Measurements from ENCODE around the gene EXD3.

Gene EXD3

GRCh38 chr9:137279741-137280473, 143.1 kb downstream of the EXD3 start:
- peaks cover 20 to 45% of the 10 kb centered on the region in 2 donors for H3K27me3 ChIP-seq (ENCODE audit: control insufficient read depth in 1 of 2, insufficient read depth in 2 of 2, low read length in 2 of 2)
- no peak overlapping the region for H3K27ac ChIP-seq (ENCODE audit: low read length)
- no peak overlapping the region for H3K4me3 ChIP-seq (ENCODE audit: low read length in 2 of 2)
- no peak overlapping the region for H3K9ac ChIP-seq (ENCODE audit: low read length in 2 of 2)
- no peaks in the 10 kb centered on the region for H3K36me3 ChIP-seq (ENCODE audit: control insufficient read depth in 2 of 2, insufficient read depth in 2 of 2, low read length in 2 of 2)
- peaks cover 20% of the 10 kb centered on the region for H3K4me1 ChIP-seq (ENCODE audit: control insufficient read depth, insufficient read depth, low read length)
- no peaks in the 10 kb centered on the region for H3K9me3 ChIP-seq (ENCODE audit: control insufficient read depth in 2 of 2, low read length in 2 of 2)

DNA sequence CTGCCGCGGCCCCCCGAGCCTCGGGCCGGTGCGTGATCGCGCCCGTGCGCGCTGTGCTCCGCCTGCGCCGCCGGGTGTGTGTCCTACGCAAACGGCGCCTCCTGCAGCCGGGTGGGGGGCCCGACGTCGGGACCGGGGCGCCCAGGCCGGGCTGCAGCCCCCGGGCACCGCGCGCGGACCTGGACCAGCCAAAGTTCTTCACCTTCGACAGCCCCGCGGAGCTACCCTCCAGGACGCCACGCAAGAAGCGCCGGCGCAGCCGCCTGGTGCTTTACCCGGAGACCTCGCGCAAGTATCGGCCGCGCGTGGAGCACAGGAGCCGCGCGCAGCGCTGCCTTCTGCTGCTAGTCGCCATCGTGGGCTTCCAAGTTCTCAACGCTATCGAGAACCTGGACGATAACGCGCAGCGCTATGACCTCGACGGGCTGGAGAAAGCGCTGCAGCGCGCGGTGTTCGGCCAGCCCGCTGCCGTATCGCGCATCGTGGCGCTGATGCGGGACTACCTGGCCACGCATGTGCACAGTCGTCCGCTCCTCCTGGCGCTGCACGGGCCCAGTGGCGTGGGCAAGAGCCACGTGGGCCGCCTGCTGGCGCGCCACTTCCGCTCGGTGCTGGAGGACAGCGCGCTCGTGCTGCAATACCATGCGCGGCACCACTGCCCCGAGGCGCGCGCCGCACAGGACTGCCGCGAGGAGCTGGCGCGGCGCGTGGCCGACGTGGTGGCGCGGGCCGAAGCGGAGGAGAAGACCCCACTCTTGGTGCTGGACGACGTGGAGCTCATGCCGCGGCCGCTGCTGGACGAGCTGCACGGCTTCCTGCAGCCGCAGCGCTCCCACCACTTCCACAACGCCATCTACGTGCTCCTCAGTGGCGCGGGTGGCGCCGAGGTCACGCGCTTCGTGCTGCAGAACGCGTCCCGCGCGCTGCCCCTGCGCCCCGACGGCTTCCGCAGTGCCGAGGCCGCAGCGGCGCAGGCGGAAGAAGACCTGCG, 143.9 kb downstream of the EXD3 start:
- no peak overlapping the region for H3K9ac ChIP-seq (ENCODE audit: low read length in 2 of 2)
- no peaks in the 10 kb centered on the region for H3K36me3 ChIP-seq (ENCODE audit: control insufficient read depth in 2 of 2, insufficient read depth in 2 of 2, low read length in 2 of 2)
- H3K9me3 ChIP-seq (ENCODE audit: control insufficient read depth in 2 of 2, low read length in 2 of 2): no peaks in the 10 kb centered on the region
- no peak overlapping the region for H3K4me3 ChIP-seq (ENCODE audit: low read length in 2 of 2)
- H3K27me3 ChIP-seq (ENCODE audit: control insufficient read depth in 1 of 2, insufficient read depth in 2 of 2, low read length in 2 of 2): peaks cover 20 to 51% of the 10 kb centered on the region in 2 donors
- H3K4me1 ChIP-seq (ENCODE audit: control insufficient read depth, insufficient read depth, low read length): peaks cover 20% of the 10 kb centered on the region
- H3K27ac ChIP-seq (ENCODE audit: low read length): no peak overlapping the region

DNA sequence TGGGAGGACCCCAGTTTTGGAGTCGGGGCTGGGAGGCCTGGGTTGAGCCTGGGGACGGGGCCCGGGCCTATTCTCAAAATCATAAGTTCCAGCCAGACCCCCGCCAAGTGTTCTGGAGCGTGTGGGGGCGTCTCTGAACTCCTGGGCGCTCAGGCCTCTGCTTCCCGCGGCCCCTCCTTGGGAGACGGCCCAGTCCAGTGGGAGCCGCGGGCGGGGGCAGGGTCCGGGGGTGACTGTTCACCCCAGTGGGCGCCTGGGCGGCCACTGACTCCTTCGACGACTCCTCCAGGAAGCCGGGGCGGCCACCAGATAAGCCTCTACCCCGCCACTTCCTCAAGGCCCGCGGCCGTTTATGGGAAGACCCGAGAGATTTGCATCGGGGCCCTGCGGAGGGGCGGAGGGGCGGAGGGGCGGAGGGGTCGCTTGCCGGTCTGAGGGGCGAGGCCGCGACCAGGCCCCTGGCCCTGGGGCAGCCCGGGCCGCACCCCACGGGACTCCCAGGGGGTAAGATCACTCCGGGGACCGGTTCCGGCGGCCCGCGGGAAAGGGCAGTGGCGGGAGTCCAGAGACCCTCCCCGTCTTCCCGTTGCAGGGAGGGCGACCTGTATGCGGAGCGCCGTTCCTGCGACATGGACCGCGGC, 144.8 kb downstream of the EXD3 start:
- Histone ChIP-seq H3K4me3 (ENCODE audit: low read length in 2 of 2) (peak overlapping the region in 1 of 2 donors; percentile 58), H3K27me3 (ENCODE audit: control insufficient read depth in 1 of 2, insufficient read depth in 2 of 2, low read length in 2 of 2) (peaks cover 20 to 54% of the 10 kb centered on the region in 2 donors), H3K9me3 (ENCODE audit: control insufficient read depth in 2 of 2, low read length in 2 of 2) (no peaks in the 10 kb centered on the region), H3K9ac (ENCODE audit: low read length in 2 of 2) (peak overlapping the region in 1 of 2 donors; percentile 42), H3K4me1 (ENCODE audit: control insufficient read depth, insufficient read depth, low read length) (peaks cover 20% of the 10 kb centered on the region), H3K27ac (ENCODE audit: low read length) (no peak overlapping the region), H3K36me3 (ENCODE audit: control insufficient read depth in 2 of 2, insufficient read depth in 2 of 2, low read length in 2 of 2) (peaks cover 0 to 2% of the 10 kb centered on the region in 2 donors)

DNA sequence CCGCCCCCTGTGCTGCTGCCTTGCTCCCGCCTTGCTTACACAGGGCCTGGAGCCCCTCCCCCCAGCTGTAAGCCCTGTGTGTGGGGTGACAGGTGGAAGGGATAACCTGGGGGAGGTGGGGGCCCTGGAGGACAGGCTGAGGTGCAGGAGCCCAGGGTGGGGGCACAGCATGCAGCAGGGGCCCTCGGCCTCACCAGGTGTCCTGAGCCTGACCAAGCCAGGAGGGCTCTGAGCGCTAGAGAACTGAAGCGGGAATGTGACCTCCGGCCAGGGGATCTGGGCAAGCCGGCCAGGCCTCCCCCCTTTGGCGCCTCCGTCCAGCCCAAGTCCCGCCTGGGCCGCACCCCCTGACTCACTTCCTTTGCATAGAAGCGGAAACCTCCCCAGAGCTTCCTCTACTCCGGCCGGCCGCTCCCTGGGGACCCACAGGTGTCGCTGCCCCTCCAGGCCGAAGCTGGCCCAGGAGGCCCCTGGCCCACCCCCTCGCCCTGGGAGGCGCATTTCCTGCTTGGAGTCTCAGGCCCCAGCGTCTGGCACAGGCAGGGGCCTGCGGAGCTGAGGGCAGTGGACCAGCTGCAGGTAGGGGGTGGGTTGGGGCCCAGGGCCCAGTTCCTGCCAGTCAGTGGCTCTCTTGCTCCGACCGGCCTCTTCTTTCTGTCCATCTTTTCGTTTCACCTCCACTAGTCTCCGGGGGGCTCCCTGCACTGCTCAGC, 145.5 kb downstream of the EXD3 start, which contains the start of gene TOR4A:
Gene TOR4A (plus strand): TSS at position 398 of the 713 bp plus-strand sequence. CDS start 964 bp downstream, outside the sequence.
- H3K27me3 ChIP-seq (ENCODE audit: control insufficient read depth in 1 of 2, insufficient read depth in 2 of 2, low read length in 2 of 2): peaks cover 20 to 54% of the 10 kb centered on the region in 2 donors
- H3K36me3 ChIP-seq (ENCODE audit: control insufficient read depth in 2 of 2, insufficient read depth in 2 of 2, low read length in 2 of 2): peaks cover 3 to 4% of the 10 kb centered on the region in 2 donors
- peak within 1 kb of the TSS; percentile 46 for H3K27ac ChIP-seq (ENCODE audit: low read length)
- H3K4me1 ChIP-seq (ENCODE audit: control insufficient read depth, insufficient read depth, low read length): peaks cover 20% of the 10 kb centered on the region
- H3K9me3 ChIP-seq (ENCODE audit: control insufficient read depth in 2 of 2, low read length in 2 of 2): no peaks in the 10 kb centered on the region
- H3K9ac ChIP-seq (ENCODE audit: low read length in 2 of 2): peak within 1 kb of the TSS in 1 of 2 donors; percentile 42
- H3K4me3 ChIP-seq (ENCODE audit: low read length in 2 of 2): peak within 1 kb of the TSS in 1 of 2 donors; percentile 58

DNA sequence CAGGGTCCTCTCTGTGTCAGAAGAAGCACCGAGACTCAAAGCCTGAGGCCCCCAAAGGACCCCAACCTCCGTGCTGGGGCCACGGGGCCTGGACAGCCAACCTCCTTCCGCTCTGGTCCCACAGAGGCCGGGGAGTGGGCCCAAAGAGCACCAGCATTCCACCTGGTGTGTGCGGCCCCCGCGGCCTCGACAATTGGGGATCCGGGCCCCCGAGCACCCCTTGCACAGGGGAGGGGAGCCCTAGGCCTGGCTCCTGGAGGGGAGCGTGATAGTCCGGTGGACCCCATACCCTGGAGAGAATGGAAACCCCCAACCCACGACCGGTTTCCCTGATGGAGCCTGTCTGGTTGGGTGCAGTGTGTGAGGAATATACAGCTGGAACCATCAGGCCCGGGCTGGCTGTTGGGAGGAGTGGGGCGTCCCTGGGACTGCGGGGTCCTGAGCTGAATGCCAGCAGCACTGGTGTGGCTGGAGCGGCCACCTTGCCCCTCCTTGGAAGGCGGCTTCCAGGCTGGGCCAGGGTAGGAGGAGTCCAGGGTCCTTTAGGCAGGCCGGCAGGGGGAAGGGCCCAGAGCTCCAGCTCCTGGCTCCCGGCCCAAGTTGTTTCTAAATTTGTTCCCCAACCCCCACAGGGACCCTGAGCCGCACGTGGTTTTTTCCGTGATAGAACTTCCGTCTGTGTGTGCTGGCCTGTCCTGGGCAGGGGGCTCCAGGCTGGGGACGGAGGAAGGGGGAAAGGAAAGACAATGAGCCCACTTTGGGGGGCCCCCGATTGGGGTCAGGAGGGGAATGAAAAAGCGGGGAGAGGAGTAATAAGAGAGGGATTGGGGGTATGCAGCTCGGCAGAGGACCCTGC, 146.3 kb downstream of the EXD3 start:
- Histone ChIP-seq H3K4me3 (ENCODE audit: low read length in 2 of 2) (peak overlapping the region in 1 of 2 donors; percentile 58), H3K36me3 (ENCODE audit: control insufficient read depth in 2 of 2, insufficient read depth in 2 of 2, low read length in 2 of 2) (peaks cover 10 to 12% of the 10 kb centered on the region in 2 donors), H3K4me1 (ENCODE audit: control insufficient read depth, insufficient read depth, low read length) (peaks cover 20% of the 10 kb centered on the region), H3K9me3 (ENCODE audit: control insufficient read depth in 2 of 2, low read length in 2 of 2) (no peaks in the 10 kb centered on the region), H3K27me3 (ENCODE audit: control insufficient read depth in 1 of 2, insufficient read depth in 2 of 2, low read length in 2 of 2) (peaks cover 18 to 54% of the 10 kb centered on the region in 2 donors), H3K9ac (ENCODE audit: low read length in 2 of 2) (no peak overlapping the region), H3K27ac (ENCODE audit: low read length) (peak overlapping the region; percentile 46)

- Histone ChIP-seq H3K9ac (ENCODE audit: low read length in 2 of 2) (no peak overlapping the region), H3K27ac (ENCODE audit: low read length) (no peak overlapping the region), H3K27me3 (ENCODE audit: control insufficient read depth in 1 of 2, insufficient read depth in 2 of 2, low read length in 2 of 2) (peaks cover 17 to 46% of the 10 kb centered on the region in 2 donors), H3K4me3 (ENCODE audit: low read length in 2 of 2) (no peak overlapping the region), H3K9me3 (ENCODE audit: control insufficient read depth in 2 of 2, low read length in 2 of 2) (no peaks in the 10 kb centered on the region), H3K36me3 (ENCODE audit: control insufficient read depth in 2 of 2, insufficient read depth in 2 of 2, low read length in 2 of 2) (peaks cover 12 to 14% of the 10 kb centered on the region in 2 donors), H3K4me1 (ENCODE audit: control insufficient read depth, insufficient read depth, low read length) (peaks cover 20% of the 10 kb centered on the region)
Measured at GRCh38 chr9:137275588-137276472, 147.1 kb downstream of the EXD3 start.

DNA sequence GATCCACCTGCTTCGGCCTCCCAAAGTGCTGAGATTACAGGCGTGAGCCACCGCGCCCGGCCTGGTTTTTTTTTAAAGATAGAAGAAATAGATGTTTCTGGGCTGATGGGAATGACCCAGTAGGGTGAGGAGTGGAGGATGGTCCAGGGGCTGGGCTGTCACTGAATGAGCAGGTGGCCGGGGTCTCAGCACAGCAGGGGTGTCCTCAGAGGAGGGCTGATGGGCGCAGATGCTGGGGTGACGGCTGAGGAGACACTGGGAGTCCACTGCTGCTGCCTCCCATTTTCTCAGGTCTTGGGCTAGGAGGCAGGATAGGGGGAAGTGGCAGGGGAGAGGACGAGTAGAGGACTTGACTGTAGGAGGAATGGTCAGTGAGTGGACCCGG, 147.8 kb downstream of the EXD3 start:
- Histone ChIP-seq H3K36me3 (ENCODE audit: control insufficient read depth in 2 of 2, insufficient read depth in 2 of 2, low read length in 2 of 2) (peaks cover 12 to 15% of the 10 kb centered on the region in 2 donors), H3K27ac (ENCODE audit: low read length) (no peak overlapping the region), H3K4me3 (ENCODE audit: low read length in 2 of 2) (no peak overlapping the region), H3K4me1 (ENCODE audit: control insufficient read depth, insufficient read depth, low read length) (peaks cover 19% of the 10 kb centered on the region), H3K9ac (ENCODE audit: low read length in 2 of 2) (no peak overlapping the region), H3K27me3 (ENCODE audit: control insufficient read depth in 1 of 2, insufficient read depth in 2 of 2, low read length in 2 of 2) (peaks cover 17 to 41% of the 10 kb centered on the region in 2 donors), H3K9me3 (ENCODE audit: control insufficient read depth in 2 of 2, low read length in 2 of 2) (no peaks in the 10 kb centered on the region)

- Histone ChIP-seq H3K36me3 (ENCODE audit: control insufficient read depth in 2 of 2, insufficient read depth in 2 of 2, low read length in 2 of 2) (peaks cover 19 to 21% of the 10 kb centered on the region in 2 donors), H3K9ac (ENCODE audit: low read length in 2 of 2) (no peak overlapping the region), H3K27ac (ENCODE audit: low read length) (no peak overlapping the region), H3K27me3 (ENCODE audit: control insufficient read depth in 1 of 2, insufficient read depth in 2 of 2, low read length in 2 of 2) (peaks cover 12 to 33% of the 10 kb centered on the region in 2 donors), H3K4me1 (ENCODE audit: control insufficient read depth, insufficient read depth, low read length) (peaks cover 27% of the 10 kb centered on the region), H3K4me3 (ENCODE audit: low read length in 2 of 2) (no peak overlapping the region), H3K9me3 (ENCODE audit: control insufficient read depth in 2 of 2, low read length in 2 of 2) (no peaks in the 10 kb centered on the region)
Measured at GRCh38 chr9:137273611-137274320, 149.2 kb downstream of the EXD3 start.
